Gastrocnemius medialis (tissue), 4 donors: ENCODE data around the gene EIF3B. TPM values are rescaled to one million over a fixed set of nuclear protein-coding genes. Genes with fewer than 3 reads are reported as not detected.

ENCODE experiments used
- ATAC-seq, 2 donors: fragments of 150-250 bp; one replicate each; pipeline ENCODE4 v1.9.1; 2016
- DNase-seq, 2 donors: peaks; one replicate each; pipeline ENCODE4 v3.0.0-alpha.2; 2019
- H3K27ac ChIP-seq, 4 donors: fragments of 200-600 bp; sonication (generic); 1 replicate in 1 of 4; 2 replicates in 3 of 4; pipeline ENCODE4 v1.5.1; 2016 to 2018; ENCODE audit warnings: mild to moderate bottlenecking in 2 of 4, moderate library complexity in 1 of 4
- H3K27me3 ChIP-seq, 3 donors: fragments of 200-600 bp; sonication (generic) in 2 of 3; 1 replicate in 1 of 3; 2 replicates in 2 of 3; pipeline versions ENCODE4 v1.5.1 to v1.6.0; 2016 to 2019; ENCODE audit warnings: mild to moderate bottlenecking in 1 of 3, moderate library complexity in 1 of 3
- H3K36me3 ChIP-seq, 2 donors: fragments of 200-600 bp; sonication (generic) in 1 of 2; one replicate each; pipeline ENCODE4 v1.5.1; 2017 to 2018
- H3K4me1 ChIP-seq, 2 donors: fragments of 200-600 bp; sonication (generic) in 1 of 2; one replicate each; pipeline ENCODE4 v1.5.1; 2016 to 2017; ENCODE audit warnings: mild to moderate bottlenecking in 2 of 2
- H3K4me3 ChIP-seq, 4 donors: fragments of 200-600 bp; sonication (generic) in 3 of 4; 1 replicate in 1 of 4; 2 replicates in 3 of 4; pipeline ENCODE4 v1.5.1; 2016 to 2019; ENCODE audit warnings: mild to moderate bottlenecking in 2 of 4
- H3K9me3 ChIP-seq, 3 donors: fragments of 200-600 bp; sonication (generic) in 2 of 3; 1 replicate in 1 of 3; 2 replicates in 2 of 3; pipeline ENCODE4 v1.5.1; 2016 to 2019
- POLR2A ChIP-seq, 2 donors: fragments of 450-650 bp; IDR thresholded peaks; one replicate each; pipeline ENCODE4 v1.6.1; 2017; ENCODE audit warnings: antibody characterized with exemption in 2 of 2, mild to moderate bottlenecking in 2 of 2, moderate library complexity in 2 of 2
- in situ Hi-C, 4 donors: fragments of 200-750 bp; cut with MboI; loops; one replicate each; pipeline versions ENCODE4 v1.15.0 to v1.8.0; 2017; ENCODE audit warnings: low sequenced_read_pairs in 4 of 4
- intact Hi-C: fragments of 100-400 bp; cut with DNase I; formaldehyde crosslinking; loops from one replicate; pipeline ENCODE4 v1.15.1; 2023; ENCODE audit warnings: low total_unique reads
- total RNA-seq, 4 donors: library from RNA; depleted of rRNA; stranded (reverse); fragments of >200 nt; gene quantifications; one replicate each; pipeline versions ENCODE4 v1.1.0 to v1.2.3, GENCODE V29; 2016
- TF ChIP-seq, protein P1 (sequence below), 5 experiments: fragments of 450-650 bp in 3 of 5; fragments of 200-600 bp in 2 of 5; sonication (generic) in 2 of 5; IDR thresholded peaks in 4 of 5; conservative IDR thresholded peaks in 1 of 5; 1 replicate in 4 of 5; 2 replicates in 1 of 5; pipeline ENCODE4 v1.5.1; 2016 to 2019; ENCODE audit warnings: antibody characterized with exemption in 5 of 5, mild to moderate bottlenecking in 3 of 5, moderate library complexity in 3 of 5

The EIF3B gene
- total RNA-seq, 4 donors from 2014 or later, result 105 to 207 (median 195) TPM

DNA sequence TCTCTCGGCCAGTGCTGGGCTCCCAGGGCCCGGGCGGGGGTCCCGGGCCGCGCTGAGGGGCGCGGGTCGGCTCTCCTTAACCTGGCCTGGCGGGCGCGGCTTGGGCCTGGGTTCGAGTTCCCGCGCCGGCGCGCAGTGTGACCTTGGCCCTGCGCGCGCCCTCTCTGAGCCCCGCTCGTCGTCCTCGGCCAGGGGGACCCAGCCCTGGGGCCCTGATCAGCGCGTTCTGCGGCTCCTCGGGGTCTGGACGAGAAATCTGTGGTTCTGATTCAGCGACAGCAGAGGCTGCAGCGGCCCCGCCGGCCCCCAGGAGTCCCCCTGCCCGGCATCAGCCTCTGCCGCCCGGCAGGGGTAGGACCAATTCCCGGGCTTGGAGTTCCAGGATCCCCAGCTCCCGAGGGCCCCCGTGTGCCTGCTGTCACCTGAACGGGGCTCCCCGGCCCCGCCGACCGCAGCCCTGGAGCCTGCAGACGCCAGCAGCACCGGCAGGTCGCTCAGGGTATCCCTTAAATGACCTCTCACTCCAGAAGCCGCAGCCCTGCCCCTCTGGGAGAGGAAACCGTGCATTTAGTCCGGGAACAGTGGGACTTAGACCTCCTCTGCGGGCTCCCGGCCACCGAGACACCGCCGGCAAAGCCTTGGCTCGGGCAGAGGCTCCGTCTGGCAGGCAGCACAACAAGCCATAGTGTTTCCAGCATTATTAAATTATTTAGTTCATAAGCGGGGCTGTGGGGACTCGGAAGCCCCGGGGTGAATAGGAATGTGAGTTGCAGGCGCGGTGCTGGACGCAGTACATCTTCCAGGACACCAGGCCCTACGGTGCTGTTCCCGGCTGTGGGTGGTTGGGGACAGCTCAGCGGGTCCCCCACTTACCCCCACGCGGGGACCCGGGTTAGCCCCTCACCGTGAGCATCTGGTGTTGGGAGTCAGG, 49.4 kb downstream of the EIF3B start:
- ATAC-seq (peak; percentile 23 to 33), DNase-seq (peak in 1 of 2 donors; percentile 23)
- TF ChIP-seq POLR2A (IDR thresholded peaks at IDR 0.05), result no peak
- TF ChIP-seq, protein P1, sequence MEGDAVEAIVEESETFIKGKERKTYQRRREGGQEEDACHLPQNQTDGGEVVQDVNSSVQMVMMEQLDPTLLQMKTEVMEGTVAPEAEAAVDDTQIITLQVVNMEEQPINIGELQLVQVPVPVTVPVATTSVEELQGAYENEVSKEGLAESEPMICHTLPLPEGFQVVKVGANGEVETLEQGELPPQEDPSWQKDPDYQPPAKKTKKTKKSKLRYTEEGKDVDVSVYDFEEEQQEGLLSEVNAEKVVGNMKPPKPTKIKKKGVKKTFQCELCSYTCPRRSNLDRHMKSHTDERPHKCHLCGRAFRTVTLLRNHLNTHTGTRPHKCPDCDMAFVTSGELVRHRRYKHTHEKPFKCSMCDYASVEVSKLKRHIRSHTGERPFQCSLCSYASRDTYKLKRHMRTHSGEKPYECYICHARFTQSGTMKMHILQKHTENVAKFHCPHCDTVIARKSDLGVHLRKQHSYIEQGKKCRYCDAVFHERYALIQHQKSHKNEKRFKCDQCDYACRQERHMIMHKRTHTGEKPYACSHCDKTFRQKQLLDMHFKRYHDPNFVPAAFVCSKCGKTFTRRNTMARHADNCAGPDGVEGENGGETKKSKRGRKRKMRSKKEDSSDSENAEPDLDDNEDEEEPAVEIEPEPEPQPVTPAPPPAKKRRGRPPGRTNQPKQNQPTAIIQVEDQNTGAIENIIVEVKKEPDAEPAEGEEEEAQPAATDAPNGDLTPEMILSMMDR (IDR thresholded peaks at IDR 0.05 in 4 of 5, conservative IDR thresholded peaks at IDR 0.05 in 1 of 5), result peak in 2 of 5 experiments; percentile 4 to 30
- H3K36me3 ChIP-seq, result no peaks in the 10 kb centered on the region
- H3K27me3 ChIP-seq, result no peaks in the 10 kb centered on the region
- peak overlapping the region; percentile 84 to 97 (median 86) for H3K4me3 ChIP-seq
- intact Hi-C loops (loop anchor here (1.0 to 5.0 kb wide), 5 partner anchors 50 to 172 kb away; partner anchors contain the start of genes EIF3B, LFNG, MAD1L1 and SNX8), in situ Hi-C loops (no loop called here)
- peak overlapping the region; percentile 75 to 85 (median 82) for H3K27ac ChIP-seq
- peaks cover 18 to 25% of the 10 kb centered on the region in 2 donors for H3K4me1 ChIP-seq
- H3K9me3 ChIP-seq, result no peaks in the 10 kb centered on the region

DNA sequence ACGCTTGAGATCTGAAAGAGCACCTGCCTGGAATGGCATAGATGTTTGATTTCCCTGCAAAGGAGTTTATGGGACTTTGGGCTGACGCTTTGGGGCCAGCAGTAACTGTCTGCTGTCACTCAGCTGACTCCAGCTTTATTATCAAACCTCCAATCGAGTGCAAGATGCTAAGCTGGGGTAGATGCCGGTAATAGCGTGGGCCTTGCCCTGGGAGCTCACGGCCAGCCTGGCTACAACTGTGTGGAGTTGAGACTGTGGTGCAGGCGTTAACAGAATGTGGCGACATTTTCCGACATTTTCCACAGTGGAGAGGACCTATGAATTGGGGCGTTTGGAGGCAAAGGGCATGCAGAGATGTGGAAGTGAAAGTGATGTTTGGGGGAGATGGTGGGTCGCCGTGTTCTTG, 50.1 kb downstream of the EIF3B start:
- Histone ChIP-seq H3K4me1 (peaks cover 18 to 22% of the 10 kb centered on the region in 2 donors), H3K27ac (peak overlapping the region; percentile 75 to 85 (median 82)), H3K36me3 (no peaks in the 10 kb centered on the region), H3K9me3 (no peaks in the 10 kb centered on the region), H3K27me3 (no peaks in the 10 kb centered on the region), H3K4me3 (peak overlapping the region; percentile 84 to 97 (median 86))
- no peak for DNase-seq
- no peak for ATAC-seq
- in situ Hi-C loops (no loop called here), intact Hi-C loops (loop anchor here (5.0 kb wide), 1 partner anchor 172 kb away; the partner anchor contains the start of gene MAD1L1)
- TF ChIP-seq, protein P1 (IDR thresholded peaks at IDR 0.05 in 4 of 5, conservative IDR thresholded peaks at IDR 0.05 in 1 of 5), result no peak
- TF ChIP-seq POLR2A (IDR thresholded peaks at IDR 0.05), result no peak

DNA sequence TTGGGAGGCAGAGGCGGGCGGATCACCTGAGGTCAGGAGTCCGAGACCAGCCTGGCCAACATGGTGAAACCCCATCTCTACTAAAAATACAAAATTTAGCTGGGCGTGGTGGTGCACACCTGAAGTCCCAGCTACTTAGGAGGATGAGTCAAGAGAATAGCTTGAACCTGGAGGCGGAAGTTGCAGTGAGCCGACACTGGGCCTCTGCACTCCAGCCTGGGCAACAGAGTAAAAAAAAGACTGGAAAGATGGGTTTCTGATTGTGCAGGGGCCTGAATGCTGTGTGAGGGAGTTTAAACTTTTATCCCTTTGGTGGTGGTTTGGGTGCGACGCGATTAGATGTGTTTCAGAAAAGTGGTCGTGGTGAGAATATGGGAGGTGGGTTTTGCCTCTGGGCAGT, 50.6 kb downstream of the EIF3B start:
- DNase-seq (no peak), ATAC-seq (no peak)
- no peaks in the 10 kb centered on the region for H3K27me3 ChIP-seq
- intact Hi-C loops, result no loop called here
- peaks cover 15 to 20% of the 10 kb centered on the region in 2 donors for H3K4me1 ChIP-seq
- no peak overlapping the region for H3K4me3 ChIP-seq
- in situ Hi-C loops, result no loop called here
- TF ChIP-seq, protein P1 (IDR thresholded peaks at IDR 0.05 in 4 of 5, conservative IDR thresholded peaks at IDR 0.05 in 1 of 5), result no peak
- no peak for TF ChIP-seq POLR2A (IDR thresholded peaks at IDR 0.05)
- no peaks in the 10 kb centered on the region for H3K9me3 ChIP-seq
- no peaks in the 10 kb centered on the region for H3K36me3 ChIP-seq
- no peak overlapping the region for H3K27ac ChIP-seq

DNA sequence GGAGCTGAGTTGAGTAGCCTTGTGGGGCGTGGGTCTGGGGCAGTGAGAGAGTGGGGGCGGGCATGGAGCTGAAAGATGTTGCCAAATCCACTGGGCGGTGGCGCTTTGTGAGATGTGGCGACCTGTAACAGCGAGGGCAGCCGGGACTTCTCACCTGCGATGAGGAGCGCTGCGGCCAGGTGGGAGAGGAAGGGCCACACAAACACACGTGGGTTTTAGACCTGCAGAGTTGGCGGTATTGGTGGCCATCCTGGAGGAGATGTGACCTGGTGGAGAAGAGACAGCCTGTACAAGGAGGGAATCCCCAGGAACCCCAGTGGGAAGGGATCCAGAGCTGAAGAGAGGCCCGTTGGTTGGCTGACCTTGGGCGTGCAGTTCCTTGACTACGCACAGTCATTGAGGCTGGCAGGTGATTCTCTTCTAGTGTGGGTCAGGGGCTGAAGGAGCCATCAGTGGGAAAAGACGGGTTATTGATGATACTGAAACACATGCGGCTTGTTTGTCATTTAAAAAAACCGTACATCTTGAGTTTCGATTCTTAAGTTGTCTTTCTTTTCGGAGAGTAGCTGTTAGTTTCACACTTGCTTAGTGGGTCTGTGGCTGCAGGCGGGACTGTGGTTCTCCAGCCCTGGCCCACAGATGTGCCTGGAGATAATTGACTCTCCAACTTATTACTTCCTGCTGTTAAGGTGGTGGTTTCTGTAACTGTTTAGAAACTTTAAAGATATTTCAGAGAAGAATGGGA, 51.1 kb downstream of the EIF3B start:
- H3K9me3 ChIP-seq, result no peaks in the 10 kb centered on the region
- H3K27ac ChIP-seq, result no peak overlapping the region
- no peak for DNase-seq
- H3K4me3 ChIP-seq, result no peak overlapping the region
- no peaks in the 10 kb centered on the region for H3K27me3 ChIP-seq
- H3K4me1 ChIP-seq, result peaks cover 14 to 24% of the 10 kb centered on the region in 2 donors
- intact Hi-C loops, result no loop called here
- ATAC-seq, result no peak
- H3K36me3 ChIP-seq, result no peaks in the 10 kb centered on the region
- TF ChIP-seq POLR2A (IDR thresholded peaks at IDR 0.05), result no peak
- TF ChIP-seq, protein P1 (IDR thresholded peaks at IDR 0.05 in 4 of 5, conservative IDR thresholded peaks at IDR 0.05 in 1 of 5), result no peak
- in situ Hi-C loops, result no loop called here
